GM21390 (cell line): ENCODE measurements around the gene SLIT3.
A peak's percentile ranks its signal among the peaks of the same experiment; 100 is the strongest.

ENCODE experiments used
- ATAC-seq: cut with Tn5 transposase; IDR thresholded peaks from one replicate; pipeline ENCODE4 v1.9.1; 2021; ENCODE audit not compliant: unreplicated experiment

The SLIT3 gene

DNA sequence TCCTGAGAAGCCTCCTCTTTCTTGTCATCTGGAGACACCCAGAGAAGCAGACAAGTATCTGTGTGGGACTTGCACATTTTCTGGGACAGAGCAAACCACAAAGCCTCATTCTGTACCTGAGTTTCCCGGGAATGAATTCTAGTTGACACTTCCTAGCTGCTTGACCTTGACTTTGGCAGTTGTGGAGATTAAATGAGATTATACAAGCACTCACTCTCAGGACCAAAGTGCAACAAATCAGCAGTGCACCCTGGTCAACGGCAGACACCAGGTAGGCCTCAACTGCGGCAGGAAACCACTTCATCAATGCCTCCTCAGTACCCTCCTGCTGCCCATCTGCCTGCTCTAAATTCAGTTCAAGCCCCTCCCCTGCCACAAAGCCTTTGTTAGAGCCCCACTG lies 607.1 kb downstream of the SLIT3 start:
- ATAC-seq: no peak

DNA sequence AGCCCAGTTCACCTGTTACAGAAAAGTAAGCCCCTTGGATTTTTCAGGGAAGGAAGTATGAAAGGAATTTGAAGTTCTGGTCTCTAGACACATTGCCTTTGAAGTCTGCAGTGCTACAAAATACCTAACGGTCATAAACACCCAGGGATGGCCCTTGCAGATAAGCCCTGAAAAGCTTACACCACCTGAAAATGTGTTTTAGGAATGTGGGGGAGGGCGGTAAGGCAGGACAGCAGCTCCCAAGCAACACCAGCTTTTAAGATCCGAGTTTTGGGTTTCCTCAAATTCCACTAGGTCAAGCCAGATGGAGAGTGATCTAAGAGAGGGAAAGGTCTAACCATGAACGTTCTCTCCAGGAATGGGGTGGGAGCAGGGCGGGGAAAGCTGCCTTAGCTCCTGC lies 607.6 kb downstream of the SLIT3 start:
- ATAC-seq: no peak

GRCh38 chr5:168691891-168692290 lies 609.0 kb downstream of the SLIT3 start:
- no peak for ATAC-seq

DNA sequence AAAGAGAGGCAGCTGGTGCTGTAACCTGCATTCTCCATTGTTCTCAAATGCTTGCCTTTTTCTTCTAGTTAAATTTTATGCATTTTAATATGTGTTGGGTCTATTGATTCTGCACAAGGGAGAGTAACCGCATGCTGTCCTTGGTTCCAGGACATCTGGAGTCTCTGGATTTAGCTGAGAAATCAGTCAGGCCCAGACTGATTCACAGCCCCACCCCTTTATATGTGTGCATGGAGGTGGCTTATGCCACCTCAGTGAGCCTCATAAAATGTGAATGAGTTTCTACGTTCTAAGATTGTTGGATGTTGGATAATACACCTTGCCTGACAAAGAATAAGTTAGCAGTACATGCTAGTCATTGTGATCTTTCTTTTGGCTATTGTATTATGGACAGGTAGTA lies 611.7 kb downstream of the SLIT3 start:
- ATAC-seq: no peak

DNA sequence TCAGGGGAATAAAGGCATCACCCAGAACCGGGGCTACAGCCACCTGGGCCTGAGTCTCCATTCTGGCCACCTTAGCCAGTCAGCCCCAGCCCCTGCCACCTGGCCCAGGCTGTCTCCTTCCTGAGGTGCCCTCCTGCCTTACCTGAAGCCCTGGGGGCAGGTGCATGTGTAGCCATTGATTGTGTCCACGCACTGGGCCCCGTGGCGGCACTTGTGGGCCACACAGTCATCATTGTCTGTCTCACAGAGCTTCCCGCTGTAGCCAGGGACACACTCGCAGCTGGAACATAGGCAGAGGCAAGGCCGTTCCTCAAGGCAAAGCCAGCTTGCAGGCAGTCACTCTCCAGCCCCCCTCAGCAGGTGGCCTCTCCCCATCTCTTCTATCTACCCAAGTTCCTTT lies 614.1 kb downstream of the SLIT3 start:
- ATAC-seq: no peak

DNA sequence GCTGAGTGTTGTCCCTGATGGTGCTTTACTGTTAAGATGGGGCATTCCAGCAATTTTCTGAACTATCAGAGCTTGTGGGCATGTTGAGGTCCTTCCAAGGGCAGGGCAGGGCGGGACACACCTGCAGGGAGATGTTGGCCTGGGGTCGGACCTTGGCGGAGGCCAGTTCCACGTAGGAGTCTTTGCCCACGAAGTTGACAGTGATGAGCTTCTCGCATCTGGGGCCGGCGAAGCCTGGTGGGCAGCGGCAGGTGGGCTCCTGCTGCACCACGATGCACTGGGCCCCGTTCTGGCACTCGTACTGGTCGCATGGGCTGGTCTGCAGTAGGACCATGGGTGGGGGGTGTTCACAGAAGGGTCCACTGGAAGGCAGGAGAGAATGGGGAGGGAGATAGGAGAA lies 615.4 kb downstream of the SLIT3 start:
- ATAC-seq: no peak

DNA sequence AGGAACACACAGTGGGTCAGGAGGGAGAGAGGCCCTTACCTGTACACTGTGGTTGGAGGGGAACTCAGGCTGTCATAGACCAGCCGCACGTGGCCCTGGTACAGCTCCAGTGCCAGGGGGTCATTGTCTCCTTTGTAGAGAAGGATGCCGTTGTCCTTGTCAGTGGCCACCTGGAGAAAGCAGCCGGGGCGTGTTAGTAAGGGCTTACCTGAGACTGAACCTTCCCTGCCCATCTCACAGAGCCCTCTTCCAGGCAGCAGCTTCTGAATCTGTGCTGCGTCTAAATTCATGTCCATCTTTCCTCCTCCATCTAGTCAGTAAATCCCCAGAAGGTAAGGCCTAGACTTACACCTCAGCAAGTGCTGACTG lies 617.0 kb downstream of the SLIT3 start:
- ATAC-seq: no peak

GRCh38 chr5:168683247-168683926 lies 617.6 kb downstream of the SLIT3 start:
- no peak for ATAC-seq

DNA sequence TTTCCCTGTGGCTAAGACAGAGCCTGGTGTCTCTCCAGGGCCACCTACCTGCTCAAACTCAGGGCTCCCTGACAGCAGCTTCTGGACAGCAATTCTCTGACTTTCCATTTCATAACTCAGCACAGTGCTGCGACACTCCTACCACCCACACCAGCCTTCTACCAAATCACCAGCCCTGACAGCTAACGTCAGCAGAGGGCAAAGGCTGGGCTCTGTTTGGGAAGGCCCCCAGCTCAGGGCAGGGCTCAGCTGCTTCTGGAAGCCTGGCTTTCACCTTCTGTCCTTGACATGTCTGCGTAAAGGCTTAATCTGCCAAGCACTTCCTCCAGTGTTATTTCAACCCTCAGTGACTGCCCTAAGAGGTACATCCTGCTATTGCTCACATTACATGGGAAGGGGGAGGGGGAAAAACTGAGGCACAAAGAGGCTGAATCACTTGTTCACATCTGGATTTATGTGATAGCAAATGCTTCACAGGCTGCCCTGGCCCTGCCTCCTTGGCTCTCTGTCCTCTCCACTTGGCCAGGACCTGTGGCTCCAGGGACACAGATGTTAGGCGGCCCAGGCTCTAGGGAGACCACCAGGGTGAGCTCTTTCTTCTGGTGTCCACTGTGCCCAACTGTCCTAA lies 619.3 kb downstream of the SLIT3 start:
- ATAC-seq: no peak

DNA sequence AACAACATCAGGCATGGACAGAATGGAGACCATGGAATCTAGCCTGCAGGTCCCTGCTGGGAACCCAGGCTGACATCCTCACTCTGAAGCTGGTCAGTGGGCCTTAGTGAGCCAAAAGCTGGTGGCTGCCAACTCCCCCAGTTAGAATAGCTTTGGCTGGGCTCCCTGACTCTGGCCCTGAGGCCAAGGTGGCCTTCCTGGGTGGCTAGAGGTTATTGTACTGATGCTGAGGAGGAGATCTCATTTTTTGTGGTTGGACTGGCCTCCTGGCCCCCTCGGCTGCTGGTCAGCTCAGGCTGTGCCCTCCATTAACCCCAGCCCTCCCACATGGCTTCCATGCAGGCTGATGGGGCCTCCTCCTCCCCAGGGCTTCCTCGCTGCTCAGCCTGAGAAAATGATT lies 620.5 kb downstream of the SLIT3 start:
- ATAC-seq: no peak

DNA sequence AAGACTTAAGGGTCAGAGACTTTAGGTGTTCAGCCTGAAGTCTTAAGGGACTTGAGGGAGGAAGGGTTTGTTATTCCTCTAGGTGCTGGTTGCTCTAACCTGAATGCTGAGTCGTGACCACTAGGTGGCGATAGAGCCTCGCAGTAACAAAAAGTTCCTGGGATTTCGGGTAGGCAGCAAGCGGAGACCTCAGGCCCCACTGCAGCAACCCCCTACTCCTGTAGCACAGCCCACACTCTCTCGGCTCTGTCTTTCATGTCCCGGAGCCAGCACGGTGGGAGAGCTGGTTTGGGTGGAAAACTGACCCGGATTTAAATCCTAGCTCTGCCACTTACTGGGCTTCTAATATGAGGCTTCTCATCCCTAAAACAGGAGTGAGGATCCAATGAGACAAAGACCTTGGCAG lies 621.4 kb downstream of the SLIT3 start:
- peak; percentile 68 for ATAC-seq

DNA sequence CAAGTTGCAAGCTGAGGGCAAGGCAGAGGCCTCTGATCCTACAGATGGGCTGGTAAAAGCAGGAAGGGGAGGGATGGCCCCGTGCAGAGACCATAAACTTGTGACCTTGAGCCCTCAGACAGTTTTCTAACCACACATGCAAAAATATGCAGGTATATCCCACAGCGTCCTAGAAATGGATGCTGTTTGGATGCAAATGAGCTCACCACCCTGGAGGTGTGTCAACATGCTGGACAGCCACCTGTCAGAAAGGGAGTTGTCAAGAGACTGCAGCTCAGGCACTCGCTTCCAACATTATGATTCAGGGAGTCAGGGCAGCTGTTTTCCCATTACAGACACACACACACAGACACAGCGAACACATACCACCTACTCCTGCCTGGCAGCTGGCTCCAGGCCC lies 624.4 kb downstream of the SLIT3 start:
- no peak for ATAC-seq

- no peak for ATAC-seq
Measured at GRCh38 chr5:168675883-168676408, 625.0 kb downstream of the SLIT3 start.

DNA sequence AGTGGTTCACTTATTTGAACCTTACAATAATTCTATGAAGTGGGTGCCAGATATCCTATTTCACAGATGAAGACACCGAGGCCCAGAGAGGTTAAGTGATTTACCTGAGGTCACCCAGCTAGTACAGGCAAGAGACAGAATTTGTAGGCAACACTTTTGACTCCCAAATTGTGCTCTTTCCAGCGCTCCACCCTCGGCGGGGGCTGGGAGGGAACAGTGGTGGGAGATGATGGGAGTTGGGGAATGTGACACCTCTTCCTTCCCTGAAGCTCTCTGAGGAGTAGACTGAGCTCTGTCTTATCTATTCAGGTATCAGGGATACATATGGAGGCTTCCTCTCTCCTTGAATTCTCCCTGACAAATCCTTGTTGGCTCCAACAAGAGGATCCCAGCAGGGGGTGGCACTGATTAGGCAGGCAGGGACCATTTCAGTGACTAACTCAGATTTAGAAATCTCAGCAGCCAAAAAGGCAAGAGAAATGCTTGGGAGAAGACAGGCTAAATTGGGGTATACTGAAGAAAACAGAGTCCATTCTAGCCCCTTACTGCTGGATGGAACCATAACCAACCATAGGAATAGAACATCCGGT lies 626.0 kb downstream of the SLIT3 start:
- ATAC-seq: no peak

DNA sequence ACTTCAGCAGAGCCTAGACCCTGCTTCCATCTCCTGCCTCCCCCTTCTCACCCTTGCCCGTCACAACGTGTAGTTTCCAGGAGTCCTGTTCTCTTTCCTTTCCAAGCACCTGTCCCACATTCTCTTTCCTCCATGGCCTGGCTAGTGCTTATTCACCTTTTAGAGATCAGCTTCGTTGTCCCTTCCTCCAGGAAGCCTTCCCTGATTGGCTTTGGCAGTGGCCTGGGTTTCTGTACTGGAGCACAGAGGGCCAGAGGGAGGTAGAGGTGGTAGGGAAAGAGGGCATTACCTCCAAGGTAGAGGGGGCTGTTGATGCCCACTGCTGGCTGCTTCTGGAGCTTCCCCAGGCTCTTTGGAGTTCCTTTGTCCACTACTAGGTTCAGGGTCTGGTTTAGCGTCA lies 628.1 kb downstream of the SLIT3 start:
- no peak for ATAC-seq

GRCh38 chr5:168672016-168672415 lies 628.9 kb downstream of the SLIT3 start:
- no peak for ATAC-seq

- ATAC-seq: no peak
Measured at GRCh38 chr5:168670881-168671575, 629.9 kb downstream of the SLIT3 start.

DNA sequence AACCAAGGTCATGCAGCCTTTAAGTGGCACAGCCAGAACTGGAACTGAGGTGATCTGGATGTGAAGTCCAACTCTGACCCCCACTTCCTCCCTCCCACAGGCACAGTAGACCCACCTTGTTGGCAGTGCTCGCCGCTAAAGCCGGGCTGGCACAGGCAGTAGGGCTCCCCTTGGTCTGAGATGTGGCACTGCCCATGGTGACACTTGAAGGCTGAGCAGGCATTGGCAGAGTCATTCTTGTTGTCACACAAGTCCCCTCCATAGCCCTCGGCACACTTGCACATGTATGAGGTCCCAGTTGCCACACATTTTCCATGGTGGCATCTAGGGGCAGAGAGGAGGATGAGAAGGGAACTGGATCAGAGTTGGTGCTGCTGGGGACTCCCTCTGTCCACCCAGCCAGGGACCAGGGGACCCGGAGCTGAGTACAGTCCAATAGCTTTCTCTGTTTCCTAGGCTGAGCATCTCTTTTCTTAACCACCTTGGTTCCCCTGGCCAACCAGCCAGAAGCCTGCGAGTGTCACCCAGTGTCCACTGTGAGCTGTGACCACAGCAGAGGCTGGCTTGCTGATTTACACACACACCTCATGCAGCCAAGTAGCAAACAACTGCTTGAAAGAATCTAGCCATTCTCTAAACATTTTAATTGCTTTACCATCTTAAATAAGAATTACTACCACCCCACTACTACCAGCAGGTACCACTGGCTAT lies 631.1 kb downstream of the SLIT3 start:
- no peak for ATAC-seq

DNA sequence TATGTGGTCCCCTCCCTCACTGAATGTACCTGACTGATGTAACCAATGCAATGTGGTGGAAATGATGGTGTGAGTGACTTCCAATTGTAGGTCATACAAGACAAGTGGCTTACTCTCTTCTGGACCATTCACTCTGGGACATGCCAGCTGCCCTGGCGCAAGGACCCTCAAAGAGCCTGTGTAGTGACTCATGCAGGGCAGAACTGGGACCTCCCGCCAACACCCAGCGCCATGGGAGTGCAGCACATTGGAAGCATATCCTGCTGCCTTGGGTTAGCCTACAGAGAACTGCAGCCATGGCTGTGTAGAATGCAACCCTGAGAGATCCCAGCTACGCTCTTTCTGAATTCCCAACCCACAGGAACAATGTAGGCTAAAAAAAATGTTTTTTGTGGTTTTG lies 631.8 kb downstream of the SLIT3 start:
- no peak for ATAC-seq

DNA sequence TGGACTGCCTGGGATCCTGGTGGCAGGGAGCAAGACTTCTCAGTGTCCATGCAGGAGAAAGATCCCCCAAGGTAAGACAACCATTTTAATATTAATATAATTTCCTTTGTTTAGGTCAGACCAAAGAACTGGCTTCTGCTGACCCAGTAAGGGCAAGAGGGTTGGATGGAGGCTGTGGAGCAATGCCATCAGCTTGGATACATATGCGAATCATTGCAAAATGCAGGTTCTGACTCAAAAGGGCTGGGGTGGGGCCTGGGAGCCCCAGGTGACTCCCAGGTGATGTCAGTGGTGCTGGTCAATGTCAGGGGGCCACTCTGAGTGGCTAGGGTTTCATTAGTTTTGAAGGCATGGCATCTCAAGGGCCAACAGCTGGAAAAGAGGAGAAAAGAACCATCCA lies 632.9 kb downstream of the SLIT3 start:
- no peak for ATAC-seq

DNA sequence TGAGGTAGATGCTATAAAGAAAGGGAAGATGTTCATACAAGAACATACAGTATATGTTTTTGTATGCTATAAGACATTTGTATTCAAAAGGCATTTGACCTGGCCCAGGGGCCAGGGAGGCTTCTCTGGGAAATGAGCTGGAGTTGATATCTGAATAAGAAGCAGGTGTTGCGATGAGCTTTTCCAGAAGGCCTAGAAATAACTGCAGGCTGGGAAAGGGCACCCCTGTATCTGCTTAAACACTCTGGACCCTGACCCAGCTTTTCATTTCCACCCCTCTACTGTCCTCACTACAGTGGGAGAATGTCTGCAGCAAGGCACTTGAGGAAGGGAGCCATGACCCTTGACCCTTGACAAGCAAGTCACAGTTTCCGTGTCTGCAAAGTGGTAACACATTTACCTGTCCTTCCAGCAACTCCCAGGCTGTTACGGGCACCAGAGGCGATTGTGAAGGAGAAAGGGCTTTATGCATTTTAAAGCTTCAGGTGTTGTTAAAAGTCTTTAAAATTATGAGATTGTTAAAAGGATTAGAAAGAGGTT lies 633.6 kb downstream of the SLIT3 start:
- no peak for ATAC-seq
